Neuronal stem cell (in vitro differentiated cells): Measurements from ENCODE around the gene OR9A2.

ENCODE experiments used
- DNase-seq: peaks from one replicate; pipeline ENCODE4 v3.0.0-alpha.2; 2013; ENCODE audit warnings: low spot score
- H2AFZ ChIP-seq: one replicate; pipeline ENCODE4 v1.6.1; 2013; ENCODE audit warnings: mild to moderate bottlenecking, low read length, inconsistent platforms
- H2AK5ac ChIP-seq: 2 replicates; pipeline ENCODE4 v1.6.1; 2013; ENCODE audit warnings: low read depth, mild to moderate bottlenecking, inconsistent platforms, low read length, moderate library complexity, mixed read lengths
- H2BK120ac ChIP-seq: 2 replicates; pipeline ENCODE4 v1.6.1; 2013; ENCODE audit warnings: low read depth, mild to moderate bottlenecking, inconsistent platforms, low read length, moderate library complexity, mixed read lengths
- H2BK12ac ChIP-seq: one replicate; pipeline ENCODE4 v1.6.1; 2013; ENCODE audit warnings: low read length, inconsistent platforms
- H2BK15ac ChIP-seq: 2 replicates; pipeline ENCODE4 v1.6.1; 2013; ENCODE audit warnings: mild to moderate bottlenecking, low read length, inconsistent platforms, mixed read lengths
- H2BK5ac ChIP-seq: one replicate; pipeline ENCODE4 v1.6.1; 2013; ENCODE audit warnings: inconsistent platforms, mild to moderate bottlenecking, low read length, moderate library complexity
- H3K14ac ChIP-seq: one replicate; pipeline ENCODE4 v1.6.1; 2013; ENCODE audit warnings: low read length, inconsistent platforms
- H3K18ac ChIP-seq: 2 replicates; pipeline ENCODE4 v1.6.1; 2013; ENCODE audit warnings: low read length, inconsistent platforms
- H3K23ac ChIP-seq: 2 replicates; pipeline ENCODE4 v1.6.1; 2013; ENCODE audit warnings: low read depth, mild to moderate bottlenecking, mixed read lengths, low read length, inconsistent platforms; ENCODE audit not compliant: poor library complexity
- H3K27ac ChIP-seq: replicated peaks from 3 replicates; pipeline ENCODE4 v1.5.1; 2013; ENCODE audit warnings: low read length, inconsistent platforms
- H3K27me3 ChIP-seq, 3 experiments: 2 replicates each; pipeline ENCODE4 v1.6.1; 2013; ENCODE audit warnings: low read length in 3 of 3, mild to moderate bottlenecking in 2 of 3, inconsistent platforms in 1 of 3, low read depth in 1 of 3, mixed read lengths in 1 of 3, moderate library complexity in 1 of 3; ENCODE audit not compliant: control insufficient read depth in 3 of 3, insufficient read depth in 3 of 3
- H3K36me3 ChIP-seq, 2 donors: replicated peaks in 1 of 2; 2 replicates each; pipeline ENCODE4 v1.6.1; 2013; ENCODE audit warnings: low read length in 2 of 2; ENCODE audit not compliant: control insufficient read depth in 2 of 2, insufficient read depth in 2 of 2
- H3K4ac ChIP-seq: 2 replicates; pipeline ENCODE4 v1.6.1; 2013; ENCODE audit warnings: inconsistent platforms, mild to moderate bottlenecking, low read length, moderate library complexity
- H3K4me1 ChIP-seq, 2 donors: 1 replicate in 1 of 2; 2 replicates in 1 of 2; pipeline ENCODE4 v1.6.1; 2013; ENCODE audit warnings: low read length in 2 of 2, low read depth in 1 of 2; ENCODE audit not compliant: control insufficient read depth in 2 of 2, insufficient read depth in 1 of 2
- H3K4me2 ChIP-seq: one replicate; pipeline ENCODE4 v1.6.1; 2013; ENCODE audit warnings: mild to moderate bottlenecking, low read length, inconsistent platforms; ENCODE audit not compliant: insufficient read depth, poor library complexity, severe bottlenecking
- H3K4me3 ChIP-seq, 2 donors: 2 replicates each; pipeline ENCODE4 v1.5.1; 2013; ENCODE audit warnings: low read length in 2 of 2, mild to moderate bottlenecking in 2 of 2, inconsistent platforms in 1 of 2, moderate library complexity in 1 of 2
- H3K79me1 ChIP-seq: one replicate; pipeline ENCODE4 v1.6.1; 2013; ENCODE audit warnings: low read depth, mild to moderate bottlenecking, inconsistent platforms, low read length, moderate library complexity
- H3K9ac ChIP-seq: one replicate; pipeline ENCODE4 v1.6.1; 2013; ENCODE audit warnings: mild to moderate bottlenecking, low read depth, low read length, inconsistent platforms; ENCODE audit not compliant: poor library complexity
- H3K9me3 ChIP-seq, 2 donors: replicated peaks in 1 of 2; 2 replicates each; pipeline versions ENCODE3 to v1.6.1; 2013; ENCODE audit warnings: low read length in 2 of 2, mild to moderate bottlenecking in 2 of 2, inconsistent platforms in 1 of 2, low read depth in 1 of 2, mixed read lengths in 1 of 2, moderate library complexity in 1 of 2; ENCODE audit not compliant: control insufficient read depth in 2 of 2, insufficient read depth in 1 of 2
- H4K8ac ChIP-seq: one replicate; pipeline ENCODE4 v1.6.1; 2013; ENCODE audit warnings: low read depth, mild to moderate bottlenecking, inconsistent platforms, low read length, moderate library complexity
- H4K91ac ChIP-seq: one replicate; pipeline ENCODE4 v1.6.1; 2013; ENCODE audit warnings: low read length, low read depth, mild to moderate bottlenecking, inconsistent platforms; ENCODE audit not compliant: poor library complexity
- WGBS, 2 donors: extraction: QIAGEN DNeasy Blood & Tissue Kit; methylation state at CpG; one replicate each; pipeline ENCODE4 v1.1.7; 2013; ENCODE audit warnings: missing lambda C conversion rate in 2 of 2, mixed read lengths in 1 of 2; ENCODE audit not compliant: insufficient read length in 2 of 2, insufficient replicate concordance in 1 of 2; ENCODE audit errors: extremely low coverage in 2 of 2; 5-methylcytosine and 5-hydroxymethylcytosine counted together

Gene OR9A2

DNA sequence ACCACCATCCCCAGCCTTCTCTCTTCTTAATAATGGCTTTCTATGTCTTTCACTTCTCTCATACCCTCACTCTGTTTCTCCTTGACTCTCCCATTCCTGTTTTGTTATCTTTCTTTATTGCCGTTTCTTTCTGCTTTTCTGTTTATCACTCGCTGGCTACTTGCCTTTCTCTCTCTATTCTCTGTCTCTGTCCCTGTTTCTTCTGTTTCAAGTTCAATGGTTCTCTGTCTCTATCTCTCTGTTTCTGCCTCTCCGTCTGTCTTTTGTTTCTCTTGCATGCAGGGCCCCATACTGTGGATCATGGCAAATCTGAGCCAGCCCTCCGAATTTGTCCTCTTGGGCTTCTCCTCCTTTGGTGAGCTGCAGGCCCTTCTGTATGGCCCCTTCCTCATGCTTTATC lies 25.1 kb upstream of the OR9A2 start, which contains the start of gene OR6V1:
Gene OR6V1 (plus strand): TSS at position 301 of the 400 bp plus-strand sequence. CDS start 0 bp downstream, at position 301.
- Histone ChIP-seq H2AK5ac (no peak within 1 kb of the TSS), H3K4ac (no peak within 1 kb of the TSS), H2BK15ac (no peak within 1 kb of the TSS), H3K27ac (no peak within 1 kb of the TSS), H4K91ac (no peak within 1 kb of the TSS), H2AFZ (no peak within 1 kb of the TSS), H3K4me3 (no peak within 1 kb of the TSS), H2BK12ac (no peak within 1 kb of the TSS), H3K9ac (no peak within 1 kb of the TSS), H3K23ac (no peak within 1 kb of the TSS), H3K4me2 (no peak within 1 kb of the TSS), H3K79me1 (no peaks in the 10 kb centered on the region), H3K4me1 (no peaks in the 10 kb centered on the region), H3K36me3 (no peaks in the 10 kb centered on the region), H3K14ac (peak within 1 kb of the TSS; percentile 21), H2BK5ac (no peak within 1 kb of the TSS), H4K8ac (no peak within 1 kb of the TSS), H3K27me3 (no peaks in the 10 kb centered on the region), H2BK120ac (no peak within 1 kb of the TSS), H3K18ac (no peak within 1 kb of the TSS), H3K9me3 (peaks cover 0 to 3% of the 10 kb centered on the region in 2 donors)
- no peak for DNase-seq
- WGBS, 2 donors: no CpG with 5 or more reads among the region's 4 CpGs

GRCh38 chr7:143050931-143051330 lies 24.0 kb upstream of the OR9A2 start:
- no CpG with 5 or more reads among the region's 9 CpGs for WGBS, 2 donors
- H2BK120ac ChIP-seq: no peak overlapping the region

DNA sequence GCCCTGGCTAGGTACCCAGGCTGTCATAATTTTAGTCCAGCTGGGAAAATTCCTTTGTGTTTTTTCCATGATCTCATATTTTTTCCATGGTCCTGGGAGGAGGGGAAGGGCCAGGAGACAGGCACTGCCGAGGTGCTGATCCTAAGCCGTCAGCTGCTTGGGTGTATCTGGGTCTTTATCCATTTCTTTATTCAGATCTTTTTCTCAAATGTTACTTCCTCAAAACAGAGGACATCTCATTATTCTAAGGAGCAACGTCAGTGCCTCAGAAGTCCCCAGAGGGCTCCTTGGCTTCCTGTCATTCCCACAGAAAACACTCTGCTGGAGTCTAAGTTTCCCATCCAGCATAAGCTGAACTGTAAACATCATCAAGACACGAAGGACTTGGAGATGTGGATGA lies 22.4 kb upstream of the OR9A2 start:
- Histone ChIP-seq H4K8ac (no peak overlapping the region), H2BK120ac (no peak overlapping the region), H2BK5ac (no peak overlapping the region), H3K27me3 (no peaks in the 10 kb centered on the region), H2BK15ac (no peak overlapping the region), H3K27ac (no peak overlapping the region), H3K14ac (no peak overlapping the region), H2BK12ac (no peak overlapping the region), H3K4me1 (no peaks in the 10 kb centered on the region), H4K91ac (no peak overlapping the region), H2AK5ac (no peak overlapping the region), H2AFZ (no peak overlapping the region), H3K79me1 (no peaks in the 10 kb centered on the region), H3K9ac (no peak overlapping the region), H3K4ac (no peak overlapping the region), H3K23ac (no peak overlapping the region), H3K9me3 (peaks cover 0 to 3% of the 10 kb centered on the region in 2 donors), H3K4me2 (no peak overlapping the region), H3K4me3 (no peak overlapping the region), H3K36me3 (no peaks in the 10 kb centered on the region), H3K18ac (no peak overlapping the region)
- no peak for DNase-seq
- WGBS, 2 donors: no CpG with 5 or more reads among the region's 4 CpGs

More at GRCh38 chr7:143050931-143051330, 24.0 kb upstream of the OR9A2 start:
- no peak overlapping the region for H2BK15ac ChIP-seq
- no peak overlapping the region for H2BK12ac ChIP-seq
- H3K23ac ChIP-seq: no peak overlapping the region
- H4K8ac ChIP-seq: no peak overlapping the region
- H3K4ac ChIP-seq: no peak overlapping the region
- H2BK5ac ChIP-seq: no peak overlapping the region
- no peaks in the 10 kb centered on the region for H3K36me3 ChIP-seq
- no peaks in the 10 kb centered on the region for H3K27me3 ChIP-seq
- no peak overlapping the region for H3K18ac ChIP-seq
- H3K4me2 ChIP-seq: no peak overlapping the region
- no peak overlapping the region for H4K91ac ChIP-seq
- no peak overlapping the region for H3K14ac ChIP-seq
- no peak for DNase-seq
- H3K4me3 ChIP-seq: no peak overlapping the region
- H3K9ac ChIP-seq: no peak overlapping the region
- no peaks in the 10 kb centered on the region for H3K79me1 ChIP-seq
- no peak overlapping the region for H3K27ac ChIP-seq
- H2AFZ ChIP-seq: no peak overlapping the region
- H3K4me1 ChIP-seq: no peaks in the 10 kb centered on the region
- peaks cover 0 to 3% of the 10 kb centered on the region in 2 donors for H3K9me3 ChIP-seq
- H2AK5ac ChIP-seq: no peak overlapping the region

DNA sequence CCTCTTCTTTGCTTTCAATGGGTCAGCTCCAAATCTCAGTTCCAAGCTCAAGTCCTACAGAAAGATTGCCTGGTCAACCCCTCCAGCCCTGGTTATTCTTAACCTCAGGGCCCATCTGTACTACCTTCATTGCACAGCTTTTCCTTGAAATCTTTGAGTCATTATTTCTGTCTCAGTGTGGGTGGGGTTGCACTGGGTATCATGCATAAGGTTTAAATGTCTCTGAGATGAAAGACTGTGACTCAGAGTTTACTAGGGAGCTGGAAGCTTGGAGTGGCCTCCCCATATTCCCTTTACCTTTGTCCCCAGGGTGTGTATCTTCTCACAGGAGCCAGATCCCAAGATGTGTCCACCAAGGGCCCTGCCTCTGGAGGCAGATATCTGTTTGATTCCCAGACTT lies 21.9 kb upstream of the OR9A2 start:
- no peak overlapping the region for H2BK15ac ChIP-seq
- no peak overlapping the region for H2BK120ac ChIP-seq
- no peak overlapping the region for H3K18ac ChIP-seq
- H2AFZ ChIP-seq: no peak overlapping the region
- no peak overlapping the region for H4K91ac ChIP-seq
- H4K8ac ChIP-seq: no peak overlapping the region
- no peak overlapping the region for H3K14ac ChIP-seq
- no peak overlapping the region for H3K4me3 ChIP-seq
- H3K79me1 ChIP-seq: no peaks in the 10 kb centered on the region
- no peaks in the 10 kb centered on the region for H3K36me3 ChIP-seq
- no peak overlapping the region for H2BK5ac ChIP-seq
- no peaks in the 10 kb centered on the region for H3K27me3 ChIP-seq
- H3K9me3 ChIP-seq: peaks cover 0 to 3% of the 10 kb centered on the region in 2 donors
- no peak overlapping the region for H3K4me2 ChIP-seq
- no peak for DNase-seq
- H2AK5ac ChIP-seq: no peak overlapping the region
- H3K4me1 ChIP-seq: no peaks in the 10 kb centered on the region
- no peak overlapping the region for H3K27ac ChIP-seq
- no peak overlapping the region for H2BK12ac ChIP-seq
- no peak overlapping the region for H3K23ac ChIP-seq
- no peak overlapping the region for H3K9ac ChIP-seq
- no peak overlapping the region for H3K4ac ChIP-seq
